ENCODE data around the gene CDKN2B-AS1. TPM values are rescaled to one million over a fixed set of nuclear protein-coding genes. Genes with fewer than 3 reads are reported as not detected.

Gene CDKN2B-AS1
- total RNA-seq, 4 donors from 2014 or later = 22.7 to 129 (median 52.0) TPM

GRCh38 chr9:21974722-21975409 lies 19.7 kb upstream of the CDKN2B-AS1 start:
- DNase-seq = peak in 2 of 3 donors; percentile 46 to 62
- TF ChIP-seq CTCF (IDR thresholded peaks at IDR 0.05) (no peak), POLR2A (IDR thresholded peaks at IDR 0.05) (no peak)
- Histone ChIP-seq H3K4me1 (peaks cover 0 to 19% (median 9%) of the 10 kb centered on the region in 4 donors), H3K27me3 (peaks cover 5 to 67% of the 10 kb centered on the region in 2 donors), H3K36me3 (no peaks in the 10 kb centered on the region), H3K4me3 (peak overlapping the region; percentile 16 to 57 (median 50)), H3K27ac (no peak overlapping the region), H3K9me3 (peaks cover 0 to 8% (median 0%) of the 10 kb centered on the region in 4 donors)

- Histone ChIP-seq H3K36me3 (no peaks in the 10 kb centered on the region), H3K27me3 (peaks cover 5 to 54% of the 10 kb centered on the region in 2 donors), H3K27ac (no peak overlapping the region), H3K4me1 (peaks cover 0 to 19% (median 9%) of the 10 kb centered on the region in 4 donors), H3K4me3 (no peak overlapping the region), H3K9me3 (no peaks in the 10 kb centered on the region)
- TF ChIP-seq CTCF (IDR thresholded peaks at IDR 0.05) = no peak
- TF ChIP-seq POLR2A (IDR thresholded peaks at IDR 0.05) = no peak
- DNase-seq = no peak
Measured at GRCh38 chr9:21976334-21976875, 18.2 kb upstream of the CDKN2B-AS1 start.

GRCh38 chr9:21982391-21982790 lies 12.2 kb upstream of the CDKN2B-AS1 start:
- Histone ChIP-seq H3K27me3 (peaks cover 0 to 9% of the 10 kb centered on the region in 2 donors), H3K4me3 (no peak overlapping the region), H3K36me3 (no peaks in the 10 kb centered on the region), H3K27ac (no peak overlapping the region), H3K4me1 (no peaks in the 10 kb centered on the region), H3K9me3 (no peaks in the 10 kb centered on the region)
- no peak for TF ChIP-seq POLR2A (IDR thresholded peaks at IDR 0.05)
- TF ChIP-seq CTCF (IDR thresholded peaks at IDR 0.05) = no peak
- DNase-seq = no peak

- peaks cover 0 to 5% of the 10 kb centered on the region in 2 donors for H3K27me3 ChIP-seq
- no peaks in the 10 kb centered on the region for H3K9me3 ChIP-seq
- TF ChIP-seq CTCF (IDR thresholded peaks at IDR 0.05) (no peak), POLR2A (IDR thresholded peaks at IDR 0.05) (no peak)
- no peaks in the 10 kb centered on the region for H3K36me3 ChIP-seq
- no peaks in the 10 kb centered on the region for H3K4me1 ChIP-seq
- no peak for DNase-seq
- H3K4me3 ChIP-seq = no peak overlapping the region
- no peak overlapping the region for H3K27ac ChIP-seq
Measured at GRCh38 chr9:21982861-21983560, 11.6 kb upstream of the CDKN2B-AS1 start.

GRCh38 chr9:21983561-21983935 lies 11.0 kb upstream of the CDKN2B-AS1 start:
- H3K4me3 ChIP-seq = no peak overlapping the region
- no peaks in the 10 kb centered on the region for H3K36me3 ChIP-seq
- H3K27me3 ChIP-seq = peaks cover 0 to 5% of the 10 kb centered on the region in 2 donors
- TF ChIP-seq CTCF (IDR thresholded peaks at IDR 0.05) = no peak
- no peak for TF ChIP-seq POLR2A (IDR thresholded peaks at IDR 0.05)
- DNase-seq = no peak
- no peaks in the 10 kb centered on the region for H3K4me1 ChIP-seq
- H3K27ac ChIP-seq = no peak overlapping the region
- no peaks in the 10 kb centered on the region for H3K9me3 ChIP-seq

Measured in Peyer's patch (tissue), 4 donors.